HG02884 (cell line): ENCODE measurements around the gene MRPS27.
A peak's percentile ranks its signal among the peaks of the same experiment; 100 is the strongest.

Experiments
- ATAC-seq: cut with Tn5 transposase; IDR thresholded peaks from one replicate; pipeline ENCODE4 v1.9.1; 2021; ENCODE audit warnings: mild to moderate bottlenecking, moderate library complexity; ENCODE audit not compliant: unreplicated experiment

MRPS27 gene

GRCh38 chr5:72234868-72235267 is 85.2 kb downstream of the MRPS27 start:
- ATAC-seq, result no peak

- peak; percentile 70 for ATAC-seq
These were observed 85.8 kb downstream of the MRPS27 start for GRCh38 chr5:72234265-72234700.

GRCh38 chr5:72233835-72234234 is 86.2 kb downstream of the MRPS27 start:
- no peak for ATAC-seq

- ATAC-seq, result no peak
These were observed 87.2 kb downstream of the MRPS27 start for GRCh38 chr5:72232838-72233237.

GRCh38 chr5:72231991-72232703 is 87.9 kb downstream of the MRPS27 start:
- ATAC-seq, result no peak

GRCh38 chr5:72228960-72229359 is 91.1 kb downstream of the MRPS27 start:
- no peak for ATAC-seq

GRCh38 chr5:72226950-72227349 is 93.1 kb downstream of the MRPS27 start:
- ATAC-seq, result no peak

- no peak for ATAC-seq
These were observed 94.3 kb downstream of the MRPS27 start for GRCh38 chr5:72225741-72226140.

GRCh38 chr5:72224946-72225463 is 95.0 kb downstream of the MRPS27 start:
- no peak for ATAC-seq

GRCh38 chr5:72223371-72223770 is 96.7 kb downstream of the MRPS27 start:
- ATAC-seq, result no peak

GRCh38 chr5:72222521-72222920 is 97.5 kb downstream of the MRPS27 start:
- no peak for ATAC-seq

- ATAC-seq, result no peak
These were observed 98.5 kb downstream of the MRPS27 start for GRCh38 chr5:72221541-72221940.

GRCh38 chr5:72221099-72221498 is 98.9 kb downstream of the MRPS27 start:
- ATAC-seq, result no peak

GRCh38 chr5:72216756-72217155 is 103.3 kb downstream of the MRPS27 start:
- ATAC-seq, result no peak

GRCh38 chr5:72214168-72214567 is 105.9 kb downstream of the MRPS27 start:
- no peak for ATAC-seq

- ATAC-seq, result no peak
These were observed 106.6 kb downstream of the MRPS27 start for GRCh38 chr5:72213482-72213881.

GRCh38 chr5:72212171-72212570 is 107.9 kb downstream of the MRPS27 start:
- ATAC-seq, result no peak

- no peak for ATAC-seq
These were observed 109.0 kb downstream of the MRPS27 start for GRCh38 chr5:72210888-72211678.

GRCh38 chr5:72209147-72210115 is 110.6 kb downstream of the MRPS27 start:
- no peak for ATAC-seq

- no peak for ATAC-seq
These were observed 111.6 kb downstream of the MRPS27 start for GRCh38 chr5:72208324-72208926.
